ENCODE measurements around the gene TMEM151B.
"Not testable (repeated sequence)": the region's sequence is repeated elsewhere in the genome, so short reads cannot be mapped to it uniquely, and the experiment has no call there.

DNA sequence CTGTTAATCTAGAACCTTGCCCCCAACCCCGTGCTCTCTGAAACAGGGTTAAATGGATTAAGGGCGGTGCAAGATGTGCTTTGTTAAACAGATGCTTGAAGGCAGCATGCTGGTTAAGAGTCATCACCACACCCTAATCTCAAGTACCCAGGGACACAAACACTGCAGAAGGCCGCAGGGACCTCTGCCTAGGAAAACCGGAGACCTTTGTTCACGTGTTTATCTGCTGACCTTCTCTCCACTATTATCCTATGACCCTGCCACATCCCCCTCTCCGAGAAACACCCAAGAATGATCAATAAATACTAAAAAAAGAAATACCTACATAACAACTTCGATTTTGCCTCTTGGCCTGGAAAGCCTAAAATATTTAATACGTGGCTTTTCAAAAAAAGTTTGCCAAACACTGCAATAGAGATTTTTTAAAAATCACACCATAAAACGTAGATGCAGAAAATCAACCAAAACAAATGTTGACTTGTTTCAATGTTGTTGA, 46.9 kb downstream of the TMEM151B start:
- TF ChIP-seq, protein P1, sequence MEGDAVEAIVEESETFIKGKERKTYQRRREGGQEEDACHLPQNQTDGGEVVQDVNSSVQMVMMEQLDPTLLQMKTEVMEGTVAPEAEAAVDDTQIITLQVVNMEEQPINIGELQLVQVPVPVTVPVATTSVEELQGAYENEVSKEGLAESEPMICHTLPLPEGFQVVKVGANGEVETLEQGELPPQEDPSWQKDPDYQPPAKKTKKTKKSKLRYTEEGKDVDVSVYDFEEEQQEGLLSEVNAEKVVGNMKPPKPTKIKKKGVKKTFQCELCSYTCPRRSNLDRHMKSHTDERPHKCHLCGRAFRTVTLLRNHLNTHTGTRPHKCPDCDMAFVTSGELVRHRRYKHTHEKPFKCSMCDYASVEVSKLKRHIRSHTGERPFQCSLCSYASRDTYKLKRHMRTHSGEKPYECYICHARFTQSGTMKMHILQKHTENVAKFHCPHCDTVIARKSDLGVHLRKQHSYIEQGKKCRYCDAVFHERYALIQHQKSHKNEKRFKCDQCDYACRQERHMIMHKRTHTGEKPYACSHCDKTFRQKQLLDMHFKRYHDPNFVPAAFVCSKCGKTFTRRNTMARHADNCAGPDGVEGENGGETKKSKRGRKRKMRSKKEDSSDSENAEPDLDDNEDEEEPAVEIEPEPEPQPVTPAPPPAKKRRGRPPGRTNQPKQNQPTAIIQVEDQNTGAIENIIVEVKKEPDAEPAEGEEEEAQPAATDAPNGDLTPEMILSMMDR (IDR thresholded peaks at IDR 0.05; ENCODE audit: low read depth, low read length), result not testable (repeated sequence)
- not testable (repeated sequence) for TF ChIP-seq EZH2phosphoT487 (IDR thresholded peaks at IDR 0.05; ENCODE audit: low read depth)

Data from OCI-LY3 (cell line).